NCI-H526 treated with DMSO at 0.1 percent for 48 hours (cell line): ENCODE data around the gene ATP6V0B.

ENCODE experiments used
- DNase-seq: peaks from one replicate; lab custom pipeline; 2025; lab: John Stamatoyannopoulos, UW

ATP6V0B gene

GRCh38 chr1:43969746-43970466 is 4.9 kb upstream of the ATP6V0B start, which contains the start of gene DPH2:
Gene DPH2, plus strand, starts transcription at chr1:43970010. Its CDS starts 166 bp downstream, at chr1:43970176.
- peak; percentile 99 for DNase-seq

GRCh38 chr1:43970502-43970901 is 4.3 kb upstream of the ATP6V0B start:
- no peak for DNase-seq

- no peak for DNase-seq
Measured at GRCh38 chr1:43970911-43971310, 3.8 kb upstream of the ATP6V0B start.

- no peak for DNase-seq
Measured at GRCh38 chr1:43971336-43971980, 3.3 kb upstream of the ATP6V0B start.

GRCh38 chr1:43973981-43974442 is 748 bp upstream of the ATP6V0B start:
- peak; percentile 77 for DNase-seq

- DNase-seq, result no peak
Measured at GRCh38 chr1:43975249-43975961, 645 bp downstream of the ATP6V0B start.

GRCh38 chr1:43976045-43976444 is 1.3 kb downstream of the ATP6V0B start:
- DNase-seq, result no peak

- no peak for DNase-seq
Measured at GRCh38 chr1:43976890-43977289, 2.1 kb downstream of the ATP6V0B start.

- DNase-seq, result no peak
Measured at GRCh38 chr1:43977376-43978263, 2.9 kb downstream of the ATP6V0B start.

- no peak for DNase-seq
Measured at GRCh38 chr1:43978264-43978550, 3.4 kb downstream of the ATP6V0B start.

GRCh38 chr1:43978551-43979260 is 3.9 kb downstream of the ATP6V0B start, which contains the start of gene B4GALT2:
Gene B4GALT2, plus strand, starts transcription at chr1:43979210. Its CDS starts 1,951 bp downstream, at chr1:43981161.
- no peak for DNase-seq

- no peak for DNase-seq
Measured at GRCh38 chr1:43979261-43979527, 4.4 kb downstream of the ATP6V0B start.

- peak; percentile 35 for DNase-seq
Measured at GRCh38 chr1:43979528-43980254, 4.9 kb downstream of the ATP6V0B start.

GRCh38 chr1:43980255-43981134 is 5.7 kb downstream of the ATP6V0B start:
- peak; percentile 24 for DNase-seq

GRCh38 chr1:43981135-43981491 is 6.4 kb downstream of the ATP6V0B start:
- peak; percentile 40 for DNase-seq

GRCh38 chr1:43981636-43982035 is 6.9 kb downstream of the ATP6V0B start:
- no peak for DNase-seq

GRCh38 chr1:43982241-43982640 is 7.5 kb downstream of the ATP6V0B start:
- no peak for DNase-seq

- no peak for DNase-seq
Measured at GRCh38 chr1:43982808-43983207, 8.0 kb downstream of the ATP6V0B start.

- DNase-seq, result no peak
Measured at GRCh38 chr1:43983253-43983899, 8.6 kb downstream of the ATP6V0B start.
